SK-N-MC (cell line): Measurements from ENCODE around the gene VEGFB.

Experiments used
- EZH2 ChIP-seq: fragments of 200-600 bp; sonication (generic); IDR thresholded peaks from one replicate; pipeline ENCODE4 v1.6.1; 2017; ENCODE audit warnings: antibody characterized with exemption
- FOXP2 ChIP-seq: optimal IDR thresholded peaks from 2 replicates; pipeline ENCODE3; 2011; ENCODE audit warnings: mild to moderate bottlenecking, moderate library complexity; ENCODE audit not compliant: insufficient read depth; ENCODE audit errors: extremely low read length, control extremely low read depth
- POLR2AphosphoS5 ChIP-seq: IDR thresholded peaks from 2 replicates; pipeline ENCODE4 v1.6.1; 2012; ENCODE audit warnings: mild to moderate bottlenecking, low read depth, low read length, borderline replicate concordance

GRCh38 chr11:64186492-64187165 is 47.8 kb upstream of the VEGFB start:
- TF ChIP-seq POLR2AphosphoS5 (no peak), EZH2 (no peak), FOXP2 (no peak)
